Duodenal mucosa (tissue), 2 donors: ENCODE measurements around the gene ERVV-1.

ENCODE experiments used
- H3K27ac ChIP-seq: one replicate; pipeline ENCODE4 v1.7.0; 2013; ENCODE audit warnings: low read depth, low read length
- H3K27me3 ChIP-seq, 2 donors: one replicate each; pipeline ENCODE4 v1.7.0; 2013; ENCODE audit warnings: low read length in 2 of 2, control low read depth in 1 of 2; ENCODE audit not compliant: insufficient read depth in 2 of 2, control insufficient read depth in 1 of 2
- H3K36me3 ChIP-seq, 2 donors: one replicate each; pipeline ENCODE4 v1.7.0; 2013; ENCODE audit warnings: low read length in 2 of 2, control low read depth in 1 of 2; ENCODE audit not compliant: insufficient read depth in 2 of 2, control insufficient read depth in 1 of 2
- H3K4me1 ChIP-seq, 2 donors: one replicate each; pipeline ENCODE4 v1.7.0; 2013; ENCODE audit warnings: low read length in 2 of 2, control low read depth in 1 of 2; ENCODE audit not compliant: insufficient read depth in 2 of 2, control insufficient read depth in 1 of 2
- H3K4me3 ChIP-seq, 2 donors: one replicate each; pipeline ENCODE4 v1.7.0; 2013; ENCODE audit warnings: low read length in 2 of 2, low read depth in 1 of 2
- H3K9ac ChIP-seq, 2 donors: one replicate each; pipeline ENCODE4 v1.7.0; 2013; ENCODE audit warnings: low read length in 2 of 2, low read depth in 1 of 2
- H3K9me3 ChIP-seq, 2 donors: one replicate each; pipeline ENCODE4 v1.7.0; 2013; ENCODE audit warnings: low read length in 2 of 2, control low read depth in 1 of 2; ENCODE audit not compliant: control insufficient read depth in 1 of 2

The ERVV-1 gene

GRCh38 chr19:52993342-52994178 lies 20.2 kb upstream of the ERVV-1 start:
- Histone ChIP-seq H3K4me1 (peaks cover 0 to 8% of the 10 kb centered on the region in 2 donors), H3K9ac (peak overlapping the region; percentile 39 to 43), H3K27me3 (no peaks in the 10 kb centered on the region), H3K4me3 (peak overlapping the region; percentile 66 to 70), H3K36me3 (no peaks in the 10 kb centered on the region), H3K27ac (no peak overlapping the region), H3K9me3 (peaks cover 0 to 2% of the 10 kb centered on the region in 2 donors)

- Histone ChIP-seq H3K27me3 (no peaks in the 10 kb centered on the region), H3K4me1 (peaks cover 0 to 8% of the 10 kb centered on the region in 2 donors), H3K27ac (no peak overlapping the region), H3K36me3 (no peaks in the 10 kb centered on the region), H3K9ac (no peak overlapping the region), H3K9me3 (peaks cover 0 to 2% of the 10 kb centered on the region in 2 donors), H3K4me3 (no peak overlapping the region)
Measured at GRCh38 chr19:52995711-52996110, 18.0 kb upstream of the ERVV-1 start.

GRCh38 chr19:52997975-52998374 lies 15.7 kb upstream of the ERVV-1 start:
- no peaks in the 10 kb centered on the region for H3K36me3 ChIP-seq
- no peaks in the 10 kb centered on the region for H3K27me3 ChIP-seq
- H3K4me3 ChIP-seq: no peak overlapping the region
- H3K4me1 ChIP-seq: no peaks in the 10 kb centered on the region
- no peak overlapping the region for H3K9ac ChIP-seq
- no peak overlapping the region for H3K27ac ChIP-seq
- peaks cover 0 to 2% of the 10 kb centered on the region in 2 donors for H3K9me3 ChIP-seq

GRCh38 chr19:53002479-53002878 lies 11.2 kb upstream of the ERVV-1 start:
- Histone ChIP-seq H3K9me3 (peaks cover 0 to 8% of the 10 kb centered on the region in 2 donors), H3K27me3 (no peaks in the 10 kb centered on the region), H3K4me1 (no peaks in the 10 kb centered on the region)

GRCh38 chr19:53004242-53004641 lies 9.5 kb upstream of the ERVV-1 start:
- H3K9ac ChIP-seq: no peak overlapping the region
- H3K9me3 ChIP-seq: peaks cover 8% of the 10 kb centered on the region in 2 donors
- no peak overlapping the region for H3K27ac ChIP-seq
- no peak overlapping the region for H3K4me3 ChIP-seq
- no peaks in the 10 kb centered on the region for H3K27me3 ChIP-seq
- H3K4me1 ChIP-seq: no peaks in the 10 kb centered on the region
- H3K36me3 ChIP-seq: no peaks in the 10 kb centered on the region

More at GRCh38 chr19:53002479-53002878, 11.2 kb upstream of the ERVV-1 start:
- Histone ChIP-seq H3K9ac (no peak overlapping the region), H3K4me3 (no peak overlapping the region), H3K27ac (no peak overlapping the region), H3K36me3 (no peaks in the 10 kb centered on the region)

- no peak overlapping the region for H3K9ac ChIP-seq
- no peaks in the 10 kb centered on the region for H3K4me1 ChIP-seq
- peaks cover 15 to 25% of the 10 kb centered on the region in 2 donors for H3K9me3 ChIP-seq
- no peak overlapping the region for H3K27ac ChIP-seq
- no peak overlapping the region for H3K4me3 ChIP-seq
- no peaks in the 10 kb centered on the region for H3K27me3 ChIP-seq
- H3K36me3 ChIP-seq: no peaks in the 10 kb centered on the region
Measured at GRCh38 chr19:53007200-53007599, 6.5 kb upstream of the ERVV-1 start.

GRCh38 chr19:53007606-53008005 lies 6.1 kb upstream of the ERVV-1 start:
- H3K27ac ChIP-seq: no peak overlapping the region
- H3K9me3 ChIP-seq: peaks cover 15 to 25% of the 10 kb centered on the region in 2 donors
- H3K27me3 ChIP-seq: no peaks in the 10 kb centered on the region
- no peaks in the 10 kb centered on the region for H3K4me1 ChIP-seq
- H3K36me3 ChIP-seq: no peaks in the 10 kb centered on the region
- no peak overlapping the region for H3K4me3 ChIP-seq
- no peak overlapping the region for H3K9ac ChIP-seq

GRCh38 chr19:53008061-53008778 lies 5.5 kb upstream of the ERVV-1 start:
- Histone ChIP-seq H3K36me3 (no peaks in the 10 kb centered on the region), H3K9me3 (peaks cover 15 to 27% of the 10 kb centered on the region in 2 donors), H3K9ac (no peak overlapping the region), H3K27ac (no peak overlapping the region), H3K27me3 (no peaks in the 10 kb centered on the region), H3K4me3 (no peak overlapping the region), H3K4me1 (no peaks in the 10 kb centered on the region)

- no peaks in the 10 kb centered on the region for H3K27me3 ChIP-seq
Measured at GRCh38 chr19:53010494-53010893, 3.2 kb upstream of the ERVV-1 start.

GRCh38 chr19:53012006-53012405 lies 1.7 kb upstream of the ERVV-1 start:
- Histone ChIP-seq H3K4me1 (no peaks in the 10 kb centered on the region), H3K27ac (no peak overlapping the region)

More at GRCh38 chr19:53010494-53010893, 3.2 kb upstream of the ERVV-1 start:
- H3K27ac ChIP-seq: no peak overlapping the region
- H3K9me3 ChIP-seq: peaks cover 10 to 37% of the 10 kb centered on the region in 2 donors
- H3K4me3 ChIP-seq: no peak overlapping the region
- no peaks in the 10 kb centered on the region for H3K4me1 ChIP-seq
- H3K36me3 ChIP-seq: no peaks in the 10 kb centered on the region
- no peak overlapping the region for H3K9ac ChIP-seq

More at GRCh38 chr19:53012006-53012405, 1.7 kb upstream of the ERVV-1 start:
- H3K36me3 ChIP-seq: no peaks in the 10 kb centered on the region
- no peaks in the 10 kb centered on the region for H3K27me3 ChIP-seq
- H3K4me3 ChIP-seq: no peak overlapping the region
- H3K9ac ChIP-seq: no peak overlapping the region
- peaks cover 12 to 46% of the 10 kb centered on the region in 2 donors for H3K9me3 ChIP-seq
